Loucy (cell line): Measurements from ENCODE around the gene SFTPA2.

ENCODE experiments used
- H2AFZ ChIP-seq: fragments of 200-600 bp; sonication (generic); 2 replicates; pipeline ENCODE4 v1.6.0; 2016; ENCODE audit warnings: antibody characterized with exemption, mild to moderate bottlenecking, low read length, moderate library complexity
- H3F3A ChIP-seq: fragments of 200-600 bp; 2 replicates; pipeline ENCODE4 v1.6.0; 2016; ENCODE audit warnings: antibody characterized with exemption, low read depth, mild to moderate bottlenecking
- H3K27me3 ChIP-seq: fragments of 200-600 bp; sonication (generic); 2 replicates; pipeline ENCODE4 v1.6.1; 2014; ENCODE audit warnings: low read length, mild to moderate bottlenecking; ENCODE audit not compliant: insufficient read depth, poor library complexity, severe bottlenecking
- H3K36me3 ChIP-seq: fragments of 200-600 bp; sonication (generic); 2 replicates; pipeline ENCODE4 v1.6.1; 2016; ENCODE audit warnings: low read length; ENCODE audit not compliant: insufficient read depth
- H3K4me1 ChIP-seq: fragments of 200-600 bp; sonication (generic); 2 replicates; pipeline ENCODE4 v1.5.1; 2014; ENCODE audit warnings: low read length, mild to moderate bottlenecking; ENCODE audit not compliant: insufficient read depth, poor library complexity, severe bottlenecking
- H3K4me2 ChIP-seq: fragments of 200-600 bp; sonication (generic); 2 replicates; pipeline ENCODE4 v1.6.0; 2014; ENCODE audit warnings: antibody characterized with exemption, low read length, low read depth, mild to moderate bottlenecking; ENCODE audit not compliant: poor library complexity, severe bottlenecking
- H3K4me3 ChIP-seq: fragments of 200-600 bp; sonication (generic); 2 replicates; pipeline ENCODE4 v1.5.1; 2014; ENCODE audit warnings: low read length, mild to moderate bottlenecking, mixed read lengths; ENCODE audit not compliant: poor library complexity, severe bottlenecking
- H3K79me2 ChIP-seq: fragments of 200-600 bp; sonication (generic); 2 replicates; pipeline ENCODE4 v1.6.1; 2014; ENCODE audit warnings: low read length; ENCODE audit not compliant: insufficient read depth
- H3K9ac ChIP-seq: fragments of 200-600 bp; sonication (generic); 2 replicates; pipeline ENCODE4 v1.6.0; 2014; ENCODE audit warnings: mild to moderate bottlenecking, low read depth, low read length, moderate library complexity; ENCODE audit not compliant: poor library complexity, severe bottlenecking
- H3K9me2 ChIP-seq: fragments of 200-600 bp; sonication (generic); replicated peaks from 2 replicates; pipeline ENCODE4 v1.6.1; 2016; ENCODE audit warnings: low read depth, low read length, mixed read lengths
- H3K9me3 ChIP-seq: fragments of 200-600 bp; sonication (generic); 2 replicates; pipeline ENCODE4 v1.6.1; 2014; ENCODE audit warnings: mild to moderate bottlenecking, antibody characterized with exemption, low read length, low read depth; ENCODE audit not compliant: insufficient read depth
- H4K20me1 ChIP-seq: fragments of 200-600 bp; sonication (generic); 2 replicates; pipeline ENCODE4 v1.6.0; 2014; ENCODE audit warnings: antibody characterized with exemption, low read length, mild to moderate bottlenecking; ENCODE audit not compliant: insufficient read depth, poor library complexity, severe bottlenecking
- CTCF ChIP-seq: fragments of 200-600 bp; sonication (generic); conservative IDR thresholded peaks from 2 replicates; pipeline ENCODE4 v1.5.1; 2014; ENCODE audit warnings: mild to moderate bottlenecking, antibody characterized with exemption, low read length
- EZH2phosphoT487 ChIP-seq: fragments of 200-600 bp; IDR thresholded peaks from 2 replicates; pipeline ENCODE4 v1.6.1; 2018; ENCODE audit warnings: antibody characterized with exemption, mild to moderate bottlenecking, moderate library complexity, borderline replicate concordance

Gene SFTPA2

GRCh38 chr10:79560160-79560709 lies at the start of gene SFTPA2:
Gene SFTPA2, minus strand, starts transcription at chr10:79560407. Its CDS starts 924 bp downstream, at chr10:79559483.
- H4K20me1 ChIP-seq: no peaks in the 10 kb centered on the region
- H3K36me3 ChIP-seq: no peaks in the 10 kb centered on the region
- H3K27me3 ChIP-seq: no peaks in the 10 kb centered on the region
- H3K9me2 ChIP-seq: no peaks in the 10 kb centered on the region
- H3K4me3 ChIP-seq: no peak within 1 kb of the TSS
- no peak within 1 kb of the TSS for H3K9ac ChIP-seq
- no peaks in the 10 kb centered on the region for H3K79me2 ChIP-seq
- TF ChIP-seq CTCF (no peak), EZH2phosphoT487 (no peak)
- no peaks in the 10 kb centered on the region for H3K4me1 ChIP-seq
- no peak within 1 kb of the TSS for H3K4me2 ChIP-seq
- no peaks in the 10 kb centered on the region for H3F3A ChIP-seq
- no peaks in the 10 kb centered on the region for H3K9me3 ChIP-seq
- no peak within 1 kb of the TSS; the same call in 1 of the 2 replicates for H2AFZ ChIP-seq

GRCh38 chr10:79608505-79609375 lies 48.5 kb upstream of the SFTPA2 start:
- Histone ChIP-seq H3F3A (no peaks in the 10 kb centered on the region), H3K27me3 (no peaks in the 10 kb centered on the region), H3K4me2 (no peak overlapping the region), H3K9me3 (0 out of 2 replicates have a peak, but pooled peaks cover 4% of the 10 kb centered on the region), H2AFZ (peak overlapping the region; percentile 68), H4K20me1 (no peaks in the 10 kb centered on the region), H3K4me1 (no peaks in the 10 kb centered on the region), H3K79me2 (no peaks in the 10 kb centered on the region), H3K9me2 (no peaks in the 10 kb centered on the region), H3K36me3 (no peaks in the 10 kb centered on the region), H3K9ac (no peak overlapping the region), H3K4me3 (no peak overlapping the region)
- TF ChIP-seq CTCF (peak; percentile 96), EZH2phosphoT487 (no peak)

- H3K4me2 ChIP-seq: no peak overlapping the region
- no peaks in the 10 kb centered on the region for H3K36me3 ChIP-seq
- no peaks in the 10 kb centered on the region for H3K79me2 ChIP-seq
- H3K4me3 ChIP-seq: no peak overlapping the region
- no peaks in the 10 kb centered on the region for H3K27me3 ChIP-seq
- H4K20me1 ChIP-seq: no peaks in the 10 kb centered on the region
- H3K4me1 ChIP-seq: no peaks in the 10 kb centered on the region
- H3K9me3 ChIP-seq: 0 out of 2 replicates have a peak, but pooled peaks cover 5% of the 10 kb centered on the region
- TF ChIP-seq CTCF: no peak
- no peak for TF ChIP-seq EZH2phosphoT487
- H3K9ac ChIP-seq: no peak overlapping the region
- H2AFZ ChIP-seq: no peak overlapping the region
- no peaks in the 10 kb centered on the region for H3F3A ChIP-seq
- H3K9me2 ChIP-seq: no peaks in the 10 kb centered on the region
These were observed 45.1 kb upstream of the SFTPA2 start for GRCh38 chr10:79605308-79605707.
